Measurements from ENCODE around the gene TEAD2.
"Not testable (repeated sequence)": the region's sequence is repeated elsewhere in the genome, so short reads cannot be mapped to it uniquely, and the experiment has no call there.

The TEAD2 gene

DNA sequence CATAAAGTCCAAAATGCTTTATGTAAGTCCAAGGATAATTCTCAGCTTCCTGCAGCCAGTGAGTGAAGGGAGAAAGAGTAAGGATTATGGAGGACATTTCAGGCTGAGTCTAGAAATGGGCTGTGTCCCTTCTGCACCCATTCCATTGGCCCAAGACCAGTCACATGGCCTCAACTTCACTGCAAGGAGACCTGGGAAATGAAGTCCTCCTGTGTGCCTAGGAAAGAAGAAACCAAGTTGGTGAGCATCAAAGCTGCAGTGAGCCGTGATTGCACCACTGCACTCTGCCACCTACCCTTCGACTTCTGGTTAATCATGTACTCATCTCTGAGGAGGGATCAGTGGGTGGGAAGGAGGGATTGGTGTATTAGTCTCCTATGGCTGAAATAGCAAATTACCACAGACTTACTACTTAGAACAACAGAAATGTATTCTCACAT lies 30.6 kb downstream of the TEAD2 start:
- no peak for DNase-seq (ENCODE audit: low read depth)

DNA sequence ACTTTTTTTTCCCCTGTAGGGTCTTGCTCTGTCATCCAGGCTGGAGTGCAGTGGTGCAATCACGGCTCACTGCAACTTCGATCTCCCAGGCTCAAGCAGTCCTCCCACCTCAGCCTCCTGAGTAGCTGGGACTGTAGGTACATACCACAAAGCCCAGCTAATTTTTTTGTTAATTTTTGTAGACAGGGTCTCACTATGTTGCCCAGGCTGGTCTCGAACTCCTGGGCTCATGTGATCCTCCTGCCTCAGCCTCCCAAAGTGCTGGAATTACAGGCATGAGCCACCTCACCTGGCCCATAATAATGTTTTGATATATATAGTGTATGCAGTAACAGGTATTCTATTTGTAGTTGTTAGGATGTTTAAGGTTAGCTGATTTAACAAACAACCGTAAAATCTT lies 31.0 kb downstream of the TEAD2 start:
- DNase-seq (ENCODE audit: low read depth): not testable (repeated sequence)

DNA sequence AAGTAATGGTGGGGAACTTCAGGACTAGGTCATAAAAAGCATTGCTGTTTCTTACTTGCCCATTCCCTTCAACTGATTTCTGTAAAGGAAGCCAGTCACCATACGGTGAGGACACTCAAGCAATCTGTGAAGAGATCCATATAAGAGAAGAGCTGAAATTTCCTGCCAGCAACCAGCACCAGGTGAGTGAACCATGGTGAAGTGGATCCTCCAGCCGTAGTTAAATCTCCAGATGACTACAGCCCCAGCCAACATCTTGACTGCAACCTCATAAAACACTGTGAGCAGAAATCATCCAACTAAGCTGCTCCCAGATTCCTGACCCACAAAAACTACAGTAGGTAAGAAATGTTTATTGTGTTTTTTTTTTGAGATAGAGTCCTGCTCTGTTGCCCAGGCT lies 33.5 kb downstream of the TEAD2 start:
- DNase-seq (ENCODE audit: low read depth): no peak

DNA sequence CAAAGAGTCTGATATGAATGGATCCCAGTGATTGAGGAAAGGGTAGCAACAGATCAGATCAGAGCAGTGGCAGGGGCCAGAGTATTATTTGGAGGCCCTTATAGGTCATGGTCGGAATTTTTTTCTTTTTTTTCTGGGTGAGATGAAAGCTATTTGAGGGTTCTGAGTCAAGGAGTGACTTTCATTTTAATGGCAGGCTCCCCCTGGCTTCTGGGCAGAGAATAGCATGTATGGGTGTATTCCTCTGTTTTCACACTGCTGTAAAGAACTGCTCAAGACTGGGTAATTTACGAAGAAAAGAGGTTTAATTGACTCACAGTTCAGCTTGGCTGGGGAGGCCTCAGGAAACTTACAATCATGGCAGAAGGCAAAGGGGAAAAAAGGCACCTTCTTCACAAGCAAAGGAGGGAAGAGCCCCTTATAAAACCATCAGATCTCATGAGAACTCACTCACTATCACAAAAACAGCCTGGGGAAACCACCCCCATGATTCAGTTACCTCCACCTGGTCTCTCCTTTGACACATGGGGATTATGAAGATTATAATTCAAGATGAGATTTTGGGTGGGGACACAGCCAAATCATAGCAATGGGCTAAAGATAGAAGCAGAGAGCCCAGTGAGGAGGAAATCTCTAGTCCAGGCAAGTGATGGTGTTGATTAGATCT lies 34.2 kb downstream of the TEAD2 start:
- no peak for DNase-seq (ENCODE audit: low read depth)

DNA sequence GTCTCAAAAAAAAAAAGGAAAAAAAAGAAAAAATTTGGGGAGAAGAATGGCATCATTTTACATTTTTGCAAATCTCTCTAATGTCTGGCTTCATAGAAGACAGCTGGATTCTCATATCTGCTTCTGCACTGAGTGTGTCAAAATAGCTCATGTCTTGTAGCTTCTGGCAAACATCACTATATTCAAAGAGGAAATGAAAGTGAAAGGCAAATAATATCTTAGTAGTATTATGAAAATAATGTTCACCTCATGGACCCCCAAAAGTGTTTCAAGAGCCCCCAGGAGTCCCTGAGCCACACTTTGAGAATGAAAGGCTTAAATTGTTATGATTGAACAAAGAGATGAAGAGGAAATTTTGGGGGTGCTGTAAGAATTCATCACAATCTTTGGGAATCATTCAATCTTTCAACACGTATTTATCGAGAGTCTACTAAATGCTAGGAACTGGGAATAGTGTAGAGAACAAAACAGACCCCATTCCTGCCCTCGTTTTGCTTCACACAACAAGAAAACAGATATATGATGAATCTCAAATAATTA lies 36.0 kb downstream of the TEAD2 start:
- no peak for DNase-seq (ENCODE audit: low read depth)

DNA sequence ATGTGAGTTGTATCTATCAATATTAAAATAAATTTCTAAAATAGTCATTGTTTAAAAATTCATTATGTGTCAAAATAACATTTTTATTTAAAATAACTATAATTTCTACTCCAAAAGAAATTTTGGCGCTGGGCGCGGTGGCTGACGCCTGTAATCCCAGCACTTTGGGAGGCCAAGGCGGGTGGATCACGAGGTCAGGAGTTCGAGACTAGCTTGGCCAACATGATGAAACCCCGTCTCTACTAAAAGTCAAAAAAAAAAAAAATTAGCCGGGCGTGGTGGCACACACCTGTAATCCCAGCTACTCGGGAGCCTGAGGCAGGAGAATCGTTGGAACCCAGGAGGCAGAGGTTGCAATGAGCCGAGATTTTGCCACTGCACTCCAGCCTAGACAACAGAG lies 36.5 kb downstream of the TEAD2 start:
- DNase-seq (ENCODE audit: low read depth): not testable (repeated sequence)

DNA sequence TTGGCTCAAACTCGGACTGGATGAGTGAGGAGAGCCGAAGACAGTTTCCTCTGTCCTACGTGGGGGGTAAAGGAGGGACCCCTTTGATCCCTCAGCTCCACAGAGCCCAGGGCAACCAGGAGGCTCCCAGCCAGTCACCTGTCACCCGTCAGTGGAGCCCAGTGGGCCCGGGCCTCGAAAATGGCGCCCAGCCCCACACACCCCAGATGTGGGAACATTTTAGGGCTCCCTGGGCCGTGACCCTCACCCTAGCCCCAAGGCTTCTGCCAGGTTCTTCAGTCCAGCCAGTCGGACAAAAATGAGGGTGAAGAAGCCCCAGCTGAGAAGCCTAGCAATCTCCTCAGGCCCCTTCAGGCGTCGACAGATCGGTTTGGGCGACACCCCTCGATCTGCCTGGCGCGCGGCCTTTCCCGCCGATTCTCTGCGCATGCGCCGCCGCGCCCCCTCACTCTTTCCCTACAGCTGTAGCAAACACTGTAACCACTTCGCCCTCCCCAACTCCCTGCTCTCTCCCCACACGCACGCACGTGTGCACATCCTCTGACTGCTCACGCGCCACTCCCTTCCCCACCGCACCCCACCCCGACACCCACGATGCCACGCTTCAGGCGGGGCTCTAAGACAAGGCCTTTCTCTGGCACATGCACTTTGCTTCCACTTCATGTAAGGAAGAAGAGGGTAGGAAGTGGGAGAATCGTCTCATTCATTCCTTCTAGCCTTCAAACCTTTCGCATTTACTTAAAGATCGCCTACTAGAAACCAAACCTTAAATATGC lies 37.2 kb downstream of the TEAD2 start, which contains the start of gene SLC6A16:
TSS of gene SLC6A16 (minus strand) at position 391 of the 776 bp plus-strand sequence. CDS start 13,844 bp downstream, outside the sequence.
- DNase-seq (ENCODE audit: low read depth): no peak

DNA sequence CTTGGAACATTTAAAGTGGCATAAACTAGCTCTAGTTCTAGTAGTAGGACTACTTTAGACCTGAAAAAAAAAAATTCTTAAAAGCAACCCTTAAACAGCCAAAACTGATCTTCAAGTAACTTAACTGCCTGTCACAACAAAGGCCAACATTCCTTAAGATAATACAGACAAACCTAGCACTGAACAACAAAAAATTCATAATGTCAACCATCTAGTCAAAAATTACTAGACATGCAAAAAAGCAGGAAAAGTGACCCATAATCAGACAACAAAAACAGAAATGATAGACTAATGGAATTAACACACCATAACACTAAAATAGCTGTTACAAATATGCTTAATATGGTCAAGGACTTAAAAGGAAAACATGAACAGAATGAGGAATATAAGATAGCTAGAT lies 43.9 kb downstream of the TEAD2 start:
- no peak for DNase-seq (ENCODE audit: low read depth)

DNA sequence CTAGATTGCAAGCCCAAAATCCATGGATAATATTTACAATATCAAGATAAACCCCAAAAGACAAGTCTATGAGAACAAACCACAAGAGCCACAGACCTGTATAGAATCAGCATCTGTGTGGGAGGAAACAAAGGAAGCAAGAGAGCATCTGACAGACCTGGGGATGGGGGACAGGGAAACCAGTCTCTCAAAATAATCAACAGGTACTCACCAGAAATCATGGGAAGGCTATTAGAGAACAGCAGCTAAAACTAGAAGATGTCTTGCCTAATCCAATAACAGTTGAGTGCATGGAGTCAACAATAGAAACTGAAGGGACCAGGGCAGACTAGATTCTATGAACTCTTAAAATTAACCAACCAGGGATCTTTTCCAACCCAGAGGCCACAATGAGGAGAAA lies 45.9 kb downstream of the TEAD2 start:
- no peak for DNase-seq (ENCODE audit: low read depth)

DNA sequence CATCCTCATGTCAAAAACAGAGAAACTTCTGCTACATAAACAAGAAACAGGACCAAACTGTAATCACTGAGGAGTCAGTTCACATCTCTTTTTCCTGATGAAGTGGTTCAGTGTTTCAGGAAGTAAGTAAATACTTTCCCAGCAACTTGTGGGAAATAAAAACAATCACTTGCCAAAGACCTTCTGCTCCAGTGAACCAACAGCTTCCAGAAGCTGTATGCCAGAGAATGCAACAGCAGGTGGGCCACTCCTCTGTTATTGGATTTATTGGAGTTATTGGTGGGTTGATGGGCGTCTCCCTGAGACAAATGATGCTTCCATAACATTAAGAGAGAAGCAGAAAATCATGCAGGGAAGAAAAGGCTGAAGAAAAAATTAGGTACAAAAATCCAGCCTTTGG lies 47.1 kb downstream of the TEAD2 start:
- no peak for DNase-seq (ENCODE audit: low read depth)

DNA sequence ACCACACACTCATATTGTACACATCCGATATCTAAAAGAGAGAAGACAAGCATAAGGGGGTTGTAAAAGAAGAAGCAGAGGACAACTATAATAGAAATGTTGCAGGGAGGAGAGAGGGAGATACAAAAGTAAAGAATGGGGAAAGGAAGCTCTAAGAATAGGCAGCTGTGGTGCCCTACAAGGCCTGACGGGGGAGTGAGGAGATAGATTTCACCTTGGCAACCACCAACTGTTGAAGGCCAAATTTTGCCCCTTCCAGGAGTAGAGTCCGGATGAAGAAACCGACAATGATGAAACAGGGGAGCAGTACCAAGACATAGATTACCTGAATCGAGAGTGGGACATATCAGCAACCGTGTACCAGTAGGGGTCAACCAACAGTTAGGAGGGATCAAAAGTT lies 53.1 kb downstream of the TEAD2 start:
- no peak for DNase-seq (ENCODE audit: low read depth)

DNA sequence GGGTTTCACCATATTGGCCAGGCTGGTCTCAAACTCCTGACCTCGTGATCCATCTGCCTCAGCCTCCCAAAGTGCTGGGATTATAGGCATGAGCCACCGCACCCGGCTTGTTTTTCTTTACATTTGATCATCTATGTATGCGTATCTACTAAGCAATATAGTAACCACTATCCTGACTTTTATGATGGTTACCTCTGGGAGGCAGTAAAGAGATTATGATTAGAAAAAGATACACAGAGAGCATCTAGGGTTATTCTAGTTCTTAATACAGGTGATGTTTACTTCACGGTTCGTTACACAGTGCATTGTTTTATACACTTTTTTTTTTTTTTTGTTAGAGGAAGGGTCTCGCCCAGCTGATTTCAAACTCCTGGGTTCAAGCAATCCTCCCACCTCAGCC lies 55.5 kb downstream of the TEAD2 start:
- DNase-seq (ENCODE audit: low read depth): not testable (repeated sequence)

DNA sequence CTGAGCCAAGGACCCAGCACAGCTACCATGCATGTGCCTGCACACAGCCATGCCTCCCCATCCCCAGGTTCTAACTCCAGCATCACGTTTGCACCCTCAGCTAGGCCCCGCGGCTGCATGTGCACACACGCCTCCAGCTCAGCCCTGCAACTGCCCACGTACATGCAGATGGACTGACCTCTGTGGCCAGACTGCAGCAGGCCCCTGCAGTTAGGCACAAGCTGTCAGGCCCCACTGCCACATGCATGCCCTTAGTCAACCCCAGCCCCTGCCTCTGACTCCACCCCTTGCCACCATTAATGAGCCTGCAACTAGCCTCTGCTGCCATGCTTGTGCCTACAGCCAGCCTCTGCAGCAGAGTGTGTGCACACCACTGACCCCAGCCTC lies 60.4 kb downstream of the TEAD2 start:
- no peak for DNase-seq (ENCODE audit: low read depth)

DNA sequence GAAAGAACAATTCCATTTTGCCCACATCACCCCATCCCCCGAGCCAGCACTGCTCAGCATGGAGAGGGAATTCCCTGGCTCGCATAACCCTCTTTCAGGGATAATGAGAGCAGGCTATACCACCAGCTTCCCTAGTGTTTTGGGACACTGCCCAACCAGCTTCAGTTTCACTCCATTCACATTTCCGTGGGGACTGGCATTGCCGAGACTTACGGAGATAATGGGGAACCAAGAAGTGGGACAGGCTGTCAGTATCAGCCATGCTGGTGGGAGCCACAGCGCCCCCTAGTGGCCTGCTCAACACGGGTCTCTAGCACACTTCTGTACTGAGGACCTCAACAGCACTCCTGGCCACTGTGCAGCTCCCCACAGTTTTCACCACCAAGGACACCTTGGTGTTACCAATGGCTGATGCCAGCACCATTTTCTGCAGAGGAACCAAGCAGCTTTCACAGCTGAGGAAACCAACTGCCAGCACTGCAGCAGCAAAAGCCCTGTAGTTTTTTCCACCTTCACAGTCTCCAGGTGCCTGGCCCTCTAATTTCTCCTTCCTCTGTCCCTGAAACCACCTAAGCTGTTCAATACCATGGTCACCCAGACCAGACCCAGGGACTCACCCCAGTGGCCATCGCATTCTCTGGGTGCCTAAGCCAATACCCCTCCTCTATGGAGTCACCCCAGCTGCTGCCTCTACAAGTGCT lies 60.9 kb downstream of the TEAD2 start:
- no peak for DNase-seq (ENCODE audit: low read depth)

DNA sequence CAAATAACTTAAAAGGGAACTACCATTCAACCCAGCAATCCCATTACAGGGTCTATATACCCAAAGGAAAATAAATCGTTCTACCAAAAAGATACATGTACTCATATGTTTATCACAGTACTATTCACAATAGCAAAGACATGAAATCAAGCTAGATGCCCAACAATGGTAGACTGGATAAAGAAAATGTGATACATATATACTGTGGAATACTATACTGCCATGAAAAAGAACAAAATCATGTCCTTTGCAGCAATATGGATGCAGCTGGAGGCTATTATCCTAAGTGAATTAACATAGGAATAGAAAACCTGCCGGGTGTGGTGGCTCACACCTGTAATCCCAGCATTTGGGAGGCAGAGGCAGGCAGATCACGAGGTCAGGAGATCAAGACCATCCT lies 63.6 kb downstream of the TEAD2 start:
- not testable (repeated sequence) for DNase-seq (ENCODE audit: low read depth)

DNA sequence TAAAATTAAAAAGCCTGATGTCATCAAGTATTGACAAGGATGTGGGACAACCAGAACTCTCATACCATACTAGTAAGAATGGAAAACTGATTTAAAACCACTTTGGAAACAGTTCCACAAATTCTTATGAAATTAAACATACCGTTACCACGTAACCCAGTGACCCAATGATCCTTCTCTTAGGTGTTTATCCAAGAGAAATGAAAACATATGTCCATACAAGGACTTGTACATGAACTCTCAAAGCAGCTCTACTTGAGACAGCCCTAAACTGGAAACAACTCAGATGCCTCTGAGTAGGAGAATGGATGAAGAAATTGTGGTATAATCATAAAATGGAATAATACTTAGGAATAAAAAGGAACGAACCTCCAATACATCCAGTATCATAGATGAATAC lies 64.8 kb downstream of the TEAD2 start:
- DNase-seq (ENCODE audit: low read depth): no peak

DNA sequence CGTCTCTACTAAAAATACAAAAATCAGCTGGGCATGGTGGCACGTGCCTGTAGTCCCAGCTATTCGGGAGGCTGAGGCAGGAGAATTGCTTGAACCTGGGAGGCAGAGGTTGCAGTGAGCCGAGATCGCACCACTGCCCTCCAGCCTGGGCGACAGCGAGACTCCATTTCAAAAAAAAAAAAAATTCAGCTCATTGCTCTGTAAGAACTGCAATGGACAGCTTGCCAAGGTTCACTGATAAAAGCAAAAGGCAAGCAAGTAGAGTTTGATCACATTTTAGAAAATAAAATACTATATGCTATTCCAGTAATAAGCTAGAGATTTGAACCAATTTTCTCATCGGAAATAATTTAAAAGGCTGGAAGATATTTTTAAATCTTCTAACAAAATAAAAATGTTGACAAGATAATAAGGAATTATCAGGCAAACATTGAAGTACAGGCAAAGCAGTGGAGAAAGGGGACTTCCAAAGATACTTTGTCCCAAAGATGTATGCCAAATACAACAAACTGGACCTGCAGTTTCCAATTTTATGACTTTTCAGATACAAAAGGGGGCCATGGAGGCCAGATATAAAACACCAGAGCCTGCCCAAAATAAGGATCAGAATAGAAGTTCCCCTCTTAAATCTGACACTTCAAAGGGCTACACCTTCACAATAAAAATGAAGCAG lies 66.9 kb downstream of the TEAD2 start:
- DNase-seq (ENCODE audit: low read depth): no peak

DNA sequence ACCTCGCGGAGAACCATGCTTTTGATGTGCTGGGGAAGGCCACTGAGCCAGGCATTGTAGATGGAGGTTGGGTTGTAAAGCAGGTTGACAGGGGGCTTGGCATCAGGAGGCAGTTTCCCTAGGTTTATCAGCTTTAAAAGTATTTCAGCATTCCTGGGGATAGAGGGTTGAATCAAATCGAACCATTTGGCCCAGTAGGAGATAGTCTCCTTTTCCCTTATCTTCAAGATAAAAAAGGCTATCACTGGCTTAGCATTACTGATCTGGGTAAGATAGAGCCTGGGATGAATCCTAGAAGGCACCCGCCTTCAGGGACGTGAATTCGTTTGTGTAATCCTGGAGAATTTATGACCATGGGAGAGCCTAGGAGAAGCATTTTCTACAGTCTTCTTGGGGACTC lies 67.8 kb downstream of the TEAD2 start:
- no peak for DNase-seq (ENCODE audit: low read depth)

Measured in HS-5 (cell line).